ENCODE measurements around the gene NAV1. TPM values are rescaled to one million over a fixed set of nuclear protein-coding genes. Genes with fewer than 3 reads are reported as not detected.

NAV1 gene
- total RNA-seq, 1 experiment from 2014 or later, result 2.9 TPM

GRCh38 chr1:201495551-201496295 lies 43.2 kb upstream of the NAV1 start:
- 0 out of 2 replicates have a peak, but pooled peaks cover 3% of the 10 kb centered on the region for H4K20me1 ChIP-seq (ENCODE audit: insufficient read depth, low read depth, low read length)
- no peak overlapping the region for H3K27ac ChIP-seq (ENCODE audit: low read length)
- H3K9me2 ChIP-seq (replicated peaks; ENCODE audit: insufficient read depth, low read length), result no peaks in the 10 kb centered on the region
- no peak overlapping the region for H3K4me2 ChIP-seq (ENCODE audit: low read depth, low read length, poor library complexity, severe bottlenecking)
- H2AFZ ChIP-seq (ENCODE audit: low read length), result no peak overlapping the region
- peaks cover 8% of the 10 kb centered on the region; the same call in 1 of the 2 replicates for H3K36me3 ChIP-seq (ENCODE audit: insufficient read depth, low read length)
- no peak overlapping the region for H3K9ac ChIP-seq (ENCODE audit: low read length)
- H3K27me3 ChIP-seq (ENCODE audit: low read length), result no peaks in the 10 kb centered on the region
- H3K9me3 ChIP-seq (ENCODE audit: low read length), result no peaks in the 10 kb centered on the region
- peaks cover 25% of the 10 kb centered on the region for H3K79me2 ChIP-seq (ENCODE audit: low read length)
- H3K4me3 ChIP-seq (ENCODE audit: low read length), result no peak overlapping the region
- H3K4me1 ChIP-seq (ENCODE audit: low read length), result peaks cover under 1% of the 10 kb centered on the region; the same call in 1 of the 2 replicates
- DNase-seq, result no peak

DNA sequence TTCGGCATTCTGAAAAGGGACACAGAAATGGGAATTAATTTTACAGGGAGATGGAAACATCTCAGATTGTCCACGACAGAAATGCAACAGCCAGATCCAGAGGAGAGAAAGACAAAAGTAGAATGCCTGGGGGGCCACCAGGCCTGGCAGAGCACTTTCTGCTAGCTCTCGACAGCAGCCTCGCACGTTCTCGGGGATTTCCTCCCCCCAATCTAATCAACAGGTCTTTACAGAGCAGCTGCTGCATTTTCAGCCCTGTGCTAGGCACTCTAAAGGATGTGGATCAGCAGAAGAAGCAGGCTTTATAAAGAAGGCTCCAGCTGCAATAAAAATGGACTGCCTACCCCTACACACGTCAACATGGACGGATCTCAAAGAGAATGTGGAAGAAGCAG lies 42.6 kb upstream of the NAV1 start:
- H3K27me3 ChIP-seq (ENCODE audit: low read length), result no peaks in the 10 kb centered on the region
- H2AFZ ChIP-seq (ENCODE audit: low read length), result no peak overlapping the region
- no peaks in the 10 kb centered on the region for H3K9me3 ChIP-seq (ENCODE audit: low read length)
- H3K4me1 ChIP-seq (ENCODE audit: low read length), result no peaks in the 10 kb centered on the region
- peaks cover 8% of the 10 kb centered on the region; the same call in 1 of the 2 replicates for H3K36me3 ChIP-seq (ENCODE audit: insufficient read depth, low read length)
- H3K9ac ChIP-seq (ENCODE audit: low read length), result no peak overlapping the region
- no peak overlapping the region for H3K4me3 ChIP-seq (ENCODE audit: low read length)
- no peak for DNase-seq
- 0 out of 2 replicates have a peak, but pooled peaks cover 3% of the 10 kb centered on the region for H4K20me1 ChIP-seq (ENCODE audit: insufficient read depth, low read depth, low read length)
- peaks cover 31% of the 10 kb centered on the region for H3K79me2 ChIP-seq (ENCODE audit: low read length)
- no peak overlapping the region for H3K27ac ChIP-seq (ENCODE audit: low read length)
- H3K9me2 ChIP-seq (replicated peaks; ENCODE audit: insufficient read depth, low read length), result no peaks in the 10 kb centered on the region
- H3K4me2 ChIP-seq (ENCODE audit: low read depth, low read length, poor library complexity, severe bottlenecking), result no peak overlapping the region

DNA sequence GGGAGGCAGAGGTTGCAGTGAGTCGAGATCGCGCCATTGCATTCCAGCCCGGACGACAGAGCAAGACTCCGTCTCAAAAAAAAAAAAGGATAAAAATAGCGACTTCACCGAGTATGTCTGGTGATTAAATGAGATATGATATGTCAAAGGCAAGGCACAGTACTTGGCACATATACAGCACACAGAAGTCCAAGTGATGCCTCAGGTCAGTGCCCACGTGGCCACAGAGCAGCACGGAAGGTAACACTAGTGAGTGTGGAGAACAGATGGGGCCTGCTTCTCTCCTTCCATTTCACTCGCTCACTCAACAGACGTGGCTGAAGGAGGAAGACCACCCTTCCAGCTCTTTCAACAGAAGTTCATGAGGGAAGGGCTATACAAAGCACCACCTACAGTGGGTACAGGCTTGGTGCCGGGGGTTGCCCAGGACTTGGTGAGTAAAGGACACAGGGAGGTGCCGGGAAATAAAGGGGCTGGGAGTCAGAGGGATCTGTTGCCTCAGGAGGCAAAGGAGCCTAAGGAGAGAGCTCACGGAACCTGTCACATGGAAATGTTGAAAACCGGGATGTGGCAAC lies 40.9 kb upstream of the NAV1 start:
- H3K36me3 ChIP-seq (ENCODE audit: insufficient read depth, low read length), result peaks cover 8% of the 10 kb centered on the region; the same call in 1 of the 2 replicates
- DNase-seq, result no peak
- no peaks in the 10 kb centered on the region for H3K27me3 ChIP-seq (ENCODE audit: low read length)
- 0 out of 2 replicates have a peak, but pooled peaks cover 3% of the 10 kb centered on the region for H4K20me1 ChIP-seq (ENCODE audit: insufficient read depth, low read depth, low read length)
- H3K4me2 ChIP-seq (ENCODE audit: low read depth, low read length, poor library complexity, severe bottlenecking), result no peak overlapping the region
- H3K4me1 ChIP-seq (ENCODE audit: low read length), result no peaks in the 10 kb centered on the region
- H2AFZ ChIP-seq (ENCODE audit: low read length), result no peak overlapping the region
- no peak overlapping the region for H3K9ac ChIP-seq (ENCODE audit: low read length)
- H3K4me3 ChIP-seq (ENCODE audit: low read length), result no peak overlapping the region
- H3K9me2 ChIP-seq (replicated peaks; ENCODE audit: insufficient read depth, low read length), result no peaks in the 10 kb centered on the region
- no peak overlapping the region for H3K27ac ChIP-seq (ENCODE audit: low read length)
- peaks cover 42% of the 10 kb centered on the region for H3K79me2 ChIP-seq (ENCODE audit: low read length)
- no peaks in the 10 kb centered on the region for H3K9me3 ChIP-seq (ENCODE audit: low read length)

GRCh38 chr1:201498621-201499020 lies 40.3 kb upstream of the NAV1 start:
- 0 out of 2 replicates have a peak, but pooled peaks cover 3% of the 10 kb centered on the region for H4K20me1 ChIP-seq (ENCODE audit: insufficient read depth, low read depth, low read length)
- H3K9ac ChIP-seq (ENCODE audit: low read length), result no peak overlapping the region
- no peak overlapping the region for H2AFZ ChIP-seq (ENCODE audit: low read length)
- H3K27me3 ChIP-seq (ENCODE audit: low read length), result no peaks in the 10 kb centered on the region
- H3K36me3 ChIP-seq (ENCODE audit: insufficient read depth, low read length), result peaks cover 7% of the 10 kb centered on the region; the same call in 1 of the 2 replicates
- no peaks in the 10 kb centered on the region for H3K9me3 ChIP-seq (ENCODE audit: low read length)
- H3K9me2 ChIP-seq (replicated peaks; ENCODE audit: insufficient read depth, low read length), result no peaks in the 10 kb centered on the region
- DNase-seq, result no peak
- no peak overlapping the region for H3K27ac ChIP-seq (ENCODE audit: low read length)
- peaks cover 4% of the 10 kb centered on the region; the same call in 1 of the 2 replicates for H3K4me1 ChIP-seq (ENCODE audit: low read length)
- no peak overlapping the region for H3K4me3 ChIP-seq (ENCODE audit: low read length)
- H3K79me2 ChIP-seq (ENCODE audit: low read length), result peaks cover 48% of the 10 kb centered on the region
- H3K4me2 ChIP-seq (ENCODE audit: low read depth, low read length, poor library complexity, severe bottlenecking), result no peak overlapping the region

DNA sequence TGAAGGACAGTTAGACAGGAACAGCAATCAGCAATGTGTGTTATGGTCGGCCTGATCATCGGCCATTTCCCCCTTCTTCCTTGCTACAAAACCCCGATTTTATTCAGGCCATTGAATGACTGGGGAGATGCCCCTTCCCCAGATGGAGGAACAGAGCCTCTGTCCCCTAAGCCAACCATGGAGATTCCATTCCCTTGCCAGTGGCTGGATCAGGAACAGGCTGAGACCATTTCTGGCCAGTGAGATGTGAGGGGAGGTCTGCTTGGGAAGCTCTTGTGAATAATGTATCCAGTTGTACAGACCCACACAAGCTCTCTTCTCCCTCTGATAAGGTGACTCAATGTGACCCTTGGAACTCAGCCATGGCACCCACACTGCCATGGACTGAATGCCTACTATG lies 39.7 kb upstream of the NAV1 start:
- H3K4me2 ChIP-seq (ENCODE audit: low read depth, low read length, poor library complexity, severe bottlenecking), result no peak overlapping the region
- H3K27me3 ChIP-seq (ENCODE audit: low read length), result no peaks in the 10 kb centered on the region
- peaks cover 2% of the 10 kb centered on the region; the same call in 1 of the 2 replicates for H3K36me3 ChIP-seq (ENCODE audit: insufficient read depth, low read length)
- 0 out of 2 replicates have a peak, but pooled peaks cover 3% of the 10 kb centered on the region for H4K20me1 ChIP-seq (ENCODE audit: insufficient read depth, low read depth, low read length)
- no peaks in the 10 kb centered on the region for H3K9me2 ChIP-seq (replicated peaks; ENCODE audit: insufficient read depth, low read length)
- H3K27ac ChIP-seq (ENCODE audit: low read length), result no peak overlapping the region
- H3K9me3 ChIP-seq (ENCODE audit: low read length), result no peaks in the 10 kb centered on the region
- H2AFZ ChIP-seq (ENCODE audit: low read length), result no peak overlapping the region
- H3K4me1 ChIP-seq (ENCODE audit: low read length), result peaks cover 7% of the 10 kb centered on the region; the same call in 1 of the 2 replicates
- peaks cover 53% of the 10 kb centered on the region for H3K79me2 ChIP-seq (ENCODE audit: low read length)
- no peak overlapping the region for H3K4me3 ChIP-seq (ENCODE audit: low read length)
- no peak overlapping the region for H3K9ac ChIP-seq (ENCODE audit: low read length)
- DNase-seq, result no peak

DNA sequence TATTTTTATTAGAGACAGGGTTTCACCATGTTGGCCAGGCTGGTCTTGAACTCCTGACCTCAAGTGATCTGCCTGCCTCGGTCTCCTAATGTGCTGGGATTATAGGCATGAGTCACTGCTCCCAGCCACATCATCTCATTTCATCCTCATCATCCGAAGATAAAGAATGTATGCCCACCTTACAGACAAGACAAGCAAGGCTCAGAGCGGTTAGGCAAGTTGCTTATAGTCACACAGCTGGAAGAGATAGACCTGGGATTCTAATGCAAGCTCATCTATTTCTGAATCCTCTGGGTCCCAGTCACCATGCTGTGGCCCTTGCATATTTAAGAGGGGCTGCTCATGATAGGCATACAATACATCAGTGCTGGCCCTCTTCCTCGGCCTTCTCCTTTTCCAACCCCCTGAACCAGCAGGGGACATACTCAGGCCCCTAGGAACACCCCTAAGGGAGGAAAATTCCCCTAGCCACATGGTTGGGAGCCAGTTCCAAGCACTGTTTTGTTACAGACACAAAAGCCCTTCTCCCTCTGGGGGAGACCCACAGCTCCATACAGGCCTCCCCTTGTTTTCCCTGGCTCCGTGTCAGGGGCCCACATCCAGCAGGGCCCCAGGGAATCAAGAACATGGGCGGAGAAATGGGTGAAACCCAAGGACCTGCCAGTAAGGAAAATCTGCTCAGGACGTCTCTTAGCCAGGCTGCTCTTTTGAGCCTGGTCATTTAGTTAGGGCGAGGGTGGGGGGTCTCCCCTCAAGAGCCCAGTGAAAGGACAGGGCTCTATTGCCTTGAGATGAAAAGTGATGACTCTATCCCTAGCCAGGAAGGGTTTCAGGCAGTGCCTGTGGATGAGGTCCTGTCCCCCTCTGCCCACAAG lies 38.9 kb upstream of the NAV1 start:
- Histone ChIP-seq H3K4me2 (ENCODE audit: low read depth, low read length, poor library complexity, severe bottlenecking) (no peak overlapping the region), H3K9me3 (ENCODE audit: low read length) (no peaks in the 10 kb centered on the region), H3K9me2 (replicated peaks; ENCODE audit: insufficient read depth, low read length) (no peaks in the 10 kb centered on the region), H3K27me3 (ENCODE audit: low read length) (no peaks in the 10 kb centered on the region), H3K27ac (ENCODE audit: low read length) (no peak overlapping the region), H3K4me3 (ENCODE audit: low read length) (no peak overlapping the region), H3K9ac (ENCODE audit: low read length) (no peak overlapping the region), H3K36me3 (ENCODE audit: insufficient read depth, low read length) (no peaks in the 10 kb centered on the region; the same call in 1 of the 2 replicates), H3K79me2 (ENCODE audit: low read length) (peaks cover 62% of the 10 kb centered on the region), H4K20me1 (ENCODE audit: insufficient read depth, low read depth, low read length) (0 out of 2 replicates have a peak, but pooled peaks cover 3% of the 10 kb centered on the region), H3K4me1 (ENCODE audit: low read length) (peaks cover 16% of the 10 kb centered on the region), H2AFZ (ENCODE audit: low read length) (no peak overlapping the region)
- DNase-seq, result no peak

- peaks cover 3% of the 10 kb centered on the region; the same call in 1 of the 2 replicates for H4K20me1 ChIP-seq (ENCODE audit: insufficient read depth, low read depth, low read length)
- H3K27ac ChIP-seq (ENCODE audit: low read length), result no peak overlapping the region
- no peaks in the 10 kb centered on the region for H3K27me3 ChIP-seq (ENCODE audit: low read length)
- no peak overlapping the region for H2AFZ ChIP-seq (ENCODE audit: low read length)
- no peak overlapping the region for H3K9ac ChIP-seq (ENCODE audit: low read length)
- no peaks in the 10 kb centered on the region for H3K9me3 ChIP-seq (ENCODE audit: low read length)
- H3K36me3 ChIP-seq (ENCODE audit: insufficient read depth, low read length), result no peaks in the 10 kb centered on the region; the same call in 1 of the 2 replicates
- H3K4me3 ChIP-seq (ENCODE audit: low read length), result no peak overlapping the region
- H3K9me2 ChIP-seq (replicated peaks; ENCODE audit: insufficient read depth, low read length), result no peaks in the 10 kb centered on the region
- H3K4me1 ChIP-seq (ENCODE audit: low read length), result peaks cover 22% of the 10 kb centered on the region
- no peak for DNase-seq
- peaks cover 68% of the 10 kb centered on the region for H3K79me2 ChIP-seq (ENCODE audit: low read length)
- no peak overlapping the region for H3K4me2 ChIP-seq (ENCODE audit: low read depth, low read length, poor library complexity, severe bottlenecking)
These were observed 38.2 kb upstream of the NAV1 start for GRCh38 chr1:201500670-201501120.

All from Karpas-422 (cell line).